HG02973 (cell line): ENCODE data around the gene ARAP1.

Source experiments
- ATAC-seq: cut with Tn5 transposase; IDR thresholded peaks from one replicate; pipeline ENCODE4 v1.9.1; 2021; ENCODE audit warnings: moderate library complexity; ENCODE audit not compliant: unreplicated experiment

Gene ARAP1

DNA sequence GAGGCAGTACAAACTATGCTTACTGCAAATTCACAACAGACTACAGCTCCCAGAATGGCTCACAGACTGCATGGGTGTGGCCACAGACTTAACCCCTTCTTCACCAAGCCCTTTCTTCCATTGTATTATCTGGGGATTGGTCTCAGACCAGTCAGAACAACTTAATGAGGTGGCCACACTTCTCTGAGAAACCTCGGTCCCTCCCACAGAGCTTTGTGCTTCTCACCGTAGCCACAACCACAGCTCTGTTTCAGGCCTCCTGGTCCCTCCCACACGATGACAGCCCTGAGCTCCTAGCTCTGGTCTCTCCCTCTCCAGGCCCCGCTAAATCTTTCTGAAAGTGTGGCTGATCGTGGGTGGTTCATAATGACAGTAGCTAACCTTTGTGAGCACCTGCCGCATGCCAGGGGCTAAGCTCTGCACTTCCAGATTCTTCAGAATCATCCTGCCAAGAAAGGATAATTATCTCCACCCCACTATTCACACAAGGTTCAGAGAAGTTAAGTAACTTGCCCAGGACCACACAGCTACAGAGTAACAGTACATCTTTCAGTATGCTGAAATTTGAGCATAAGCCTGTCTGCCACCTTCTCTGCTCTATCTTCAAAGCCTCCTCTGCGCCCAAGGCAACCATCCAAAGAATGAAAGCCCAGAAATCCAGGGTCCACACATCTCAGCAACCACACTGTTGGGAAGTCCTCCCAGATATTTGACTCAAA, 83.4 kb downstream of the ARAP1 start:
- ATAC-seq: peak; percentile 90

DNA sequence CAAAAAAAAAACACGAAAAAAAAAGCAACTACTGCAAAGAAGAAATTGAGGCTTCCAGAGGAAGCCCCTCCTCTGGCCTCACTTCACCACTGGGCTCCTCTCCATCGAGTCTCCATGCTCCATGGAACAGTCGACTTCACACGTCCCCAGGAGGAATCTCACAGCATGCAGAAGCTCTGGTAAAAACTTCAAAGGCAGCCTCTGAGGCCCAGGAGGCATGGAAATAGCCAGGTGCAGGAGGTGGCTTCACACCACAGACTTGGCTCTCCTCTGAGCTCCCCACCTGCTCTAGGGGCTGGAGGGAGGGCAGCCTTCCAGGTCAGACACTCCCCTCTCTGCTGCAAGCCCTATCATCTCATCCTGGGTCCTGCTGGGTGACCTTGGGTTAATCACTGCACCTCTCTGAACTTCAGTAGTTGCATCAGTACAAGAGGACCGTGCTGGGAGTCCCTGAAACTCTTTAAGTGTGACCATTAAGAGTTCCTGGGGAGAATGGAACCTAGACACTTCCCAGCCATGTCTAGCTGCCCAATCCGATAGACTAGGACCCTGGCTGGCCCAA, 86.2 kb downstream of the ARAP1 start:
- no peak for ATAC-seq

DNA sequence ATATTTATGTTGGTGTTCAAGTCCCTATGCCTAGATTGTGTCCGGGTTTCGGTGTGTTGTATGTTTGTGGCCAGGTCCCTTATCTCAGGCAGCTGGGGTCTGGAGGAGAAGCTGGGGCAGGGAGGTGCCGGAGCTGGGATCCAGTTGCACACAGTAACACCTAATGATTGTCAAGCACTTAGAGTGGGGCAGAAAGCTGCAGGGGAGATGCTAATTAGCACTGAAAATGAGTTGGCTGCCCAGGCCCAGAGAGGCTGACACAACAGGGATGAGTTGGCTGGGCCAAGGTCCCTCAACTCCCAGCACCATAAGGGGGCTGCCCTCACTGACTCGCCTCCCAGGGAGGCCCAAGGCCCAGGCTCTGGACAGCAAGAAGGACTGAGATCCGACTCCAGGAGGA, 90.2 kb downstream of the ARAP1 start:
- no peak for ATAC-seq

DNA sequence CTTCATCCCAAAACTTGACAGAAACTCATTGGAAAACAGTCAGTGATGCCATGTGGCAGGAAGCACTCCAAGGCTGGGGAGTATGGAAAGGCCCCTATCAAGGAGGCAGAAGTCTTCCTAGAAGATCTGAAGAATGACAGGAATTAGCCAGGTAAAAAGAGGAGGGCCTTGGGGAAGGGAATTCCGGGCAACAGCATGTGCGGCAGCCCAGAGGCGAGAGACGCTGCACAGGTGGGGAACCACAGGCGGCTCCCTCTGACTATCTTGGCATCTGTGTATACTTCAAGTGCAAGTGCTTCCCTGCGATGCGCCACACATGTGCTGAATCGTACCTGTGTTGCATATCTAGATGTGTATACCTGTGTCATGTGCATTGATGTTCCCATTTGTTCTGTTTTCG, 90.7 kb downstream of the ARAP1 start:
- no peak for ATAC-seq

DNA sequence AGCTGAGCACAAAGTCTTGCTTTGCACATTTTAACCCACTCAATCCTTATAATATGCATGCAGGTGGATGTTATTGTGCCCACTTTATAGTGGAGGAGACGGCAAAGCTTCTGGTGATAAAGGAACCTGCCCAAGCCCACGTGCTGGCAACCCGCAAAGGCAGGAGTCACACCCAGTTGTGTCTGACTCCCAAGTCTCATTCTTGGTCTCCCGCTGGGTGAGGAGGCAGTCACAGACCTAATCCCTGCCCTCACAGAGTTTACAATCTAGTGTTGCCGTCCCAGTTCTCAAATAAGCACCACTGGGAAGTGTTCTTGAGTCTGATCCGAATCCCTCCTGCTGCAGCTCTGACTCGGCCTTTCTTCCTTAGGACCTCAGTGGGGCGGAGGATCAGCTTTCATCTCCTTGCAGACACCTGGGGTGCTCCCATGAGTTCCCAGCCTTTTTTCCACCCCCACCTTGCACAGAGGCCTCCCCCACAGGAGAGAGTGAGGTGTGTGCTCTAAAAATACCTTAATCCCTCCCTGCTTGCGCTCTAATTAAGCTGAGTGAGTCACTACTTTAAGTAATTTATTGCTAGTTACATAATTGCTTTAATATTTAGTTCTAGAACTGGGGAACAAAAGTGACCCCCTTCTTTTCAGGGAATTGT, 93.1 kb downstream of the ARAP1 start:
- ATAC-seq: no peak

DNA sequence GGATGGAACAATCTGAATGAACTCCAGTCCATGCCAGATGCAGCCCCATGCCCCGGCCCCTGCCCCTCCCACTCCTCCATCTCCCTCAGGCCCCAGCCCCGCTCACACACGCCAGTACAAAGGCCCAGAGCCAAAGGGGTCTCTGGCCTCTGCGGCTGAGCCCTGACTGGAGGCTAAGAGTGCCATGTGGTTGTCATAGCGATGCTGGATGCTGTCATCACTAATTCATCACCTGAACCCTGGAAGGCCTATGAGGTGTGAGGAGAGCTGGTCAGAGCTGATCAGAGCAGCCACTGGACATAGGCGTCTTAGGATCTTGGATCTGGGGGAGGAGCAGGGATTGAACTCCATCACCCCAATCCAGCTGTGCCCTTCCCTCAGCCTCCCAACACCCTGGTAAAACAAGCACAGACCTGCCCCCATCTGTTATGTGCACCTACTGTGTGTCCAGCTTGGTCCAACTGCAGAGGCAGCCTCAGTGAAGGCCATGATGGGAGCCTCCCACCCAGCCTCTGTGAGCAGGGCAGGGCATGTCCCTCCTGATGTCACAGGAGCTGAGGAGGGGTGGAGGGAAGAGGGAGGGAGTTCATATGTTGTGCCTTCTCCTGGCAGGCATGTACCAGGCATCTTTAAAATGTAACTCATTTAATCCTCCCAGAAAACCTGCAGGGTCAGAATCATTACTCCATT, 94.7 kb downstream of the ARAP1 start:
- ATAC-seq: no peak

DNA sequence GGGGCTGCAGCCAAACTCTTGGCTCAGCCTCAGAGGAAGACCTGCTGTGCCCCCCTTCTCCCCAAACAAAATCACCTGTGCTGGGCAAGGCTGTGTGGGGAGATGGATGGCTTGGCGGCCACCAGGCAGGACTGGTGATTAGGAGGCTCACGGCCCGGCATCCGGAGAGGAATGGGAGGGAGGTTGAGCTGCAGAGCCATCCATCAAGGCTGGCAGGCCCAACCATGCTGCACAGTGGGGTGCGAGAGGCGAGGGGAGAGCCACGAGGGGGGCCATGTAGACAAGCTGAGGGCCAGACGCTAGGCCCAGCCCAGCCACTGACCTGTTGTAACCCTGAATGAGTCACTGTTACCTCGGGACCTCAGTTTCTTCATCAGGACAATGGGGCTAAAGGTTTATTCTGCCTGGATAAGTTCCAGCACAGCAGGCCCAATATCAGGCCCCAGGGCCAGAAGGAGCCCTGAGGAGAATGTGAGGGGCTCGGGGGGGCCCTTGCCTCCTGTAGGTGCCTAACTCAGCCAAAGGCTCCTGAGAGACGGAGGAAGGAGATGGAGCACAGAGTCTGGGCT, 96.2 kb downstream of the ARAP1 start:
- ATAC-seq: no peak

DNA sequence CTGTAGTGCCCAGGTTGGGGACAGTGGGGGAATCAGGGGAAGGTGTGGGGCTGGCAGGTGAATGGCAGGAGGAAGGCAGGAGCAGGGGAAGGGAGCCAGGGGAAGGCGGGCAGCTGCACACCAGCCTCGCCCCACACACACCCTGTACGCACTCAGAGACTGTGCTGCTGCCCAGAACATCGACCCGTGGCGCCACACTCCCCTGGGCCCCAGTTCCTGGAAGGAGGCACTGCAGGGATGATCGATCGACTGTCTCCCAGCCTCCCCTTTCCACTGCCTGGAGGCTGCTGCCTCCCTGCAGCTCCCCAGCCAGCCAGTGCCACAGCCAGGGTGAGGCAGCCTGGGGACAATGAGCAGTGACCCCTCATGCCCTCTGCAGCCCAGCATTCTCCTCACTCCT, 97.2 kb downstream of the ARAP1 start:
- ATAC-seq: no peak

DNA sequence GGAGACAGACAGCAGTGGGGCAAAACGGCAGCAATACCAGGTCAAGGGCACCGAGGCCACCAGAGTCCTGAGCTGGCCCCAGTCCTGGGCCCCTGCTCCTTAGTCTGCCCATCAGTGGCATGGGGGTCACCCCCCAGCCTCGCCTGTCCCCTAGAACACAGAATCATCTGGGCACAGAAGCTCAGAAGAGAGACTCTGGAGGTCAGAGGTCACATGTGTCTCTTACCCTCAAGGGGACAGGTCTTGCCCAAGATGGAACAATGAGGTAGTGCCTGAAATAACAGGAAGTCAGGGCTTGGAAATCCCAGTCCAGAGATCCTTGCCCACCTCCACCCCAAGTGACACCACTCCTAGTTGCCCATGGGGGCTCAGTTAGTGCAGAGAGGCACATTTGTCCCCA, 98.6 kb downstream of the ARAP1 start:
- no peak for ATAC-seq

DNA sequence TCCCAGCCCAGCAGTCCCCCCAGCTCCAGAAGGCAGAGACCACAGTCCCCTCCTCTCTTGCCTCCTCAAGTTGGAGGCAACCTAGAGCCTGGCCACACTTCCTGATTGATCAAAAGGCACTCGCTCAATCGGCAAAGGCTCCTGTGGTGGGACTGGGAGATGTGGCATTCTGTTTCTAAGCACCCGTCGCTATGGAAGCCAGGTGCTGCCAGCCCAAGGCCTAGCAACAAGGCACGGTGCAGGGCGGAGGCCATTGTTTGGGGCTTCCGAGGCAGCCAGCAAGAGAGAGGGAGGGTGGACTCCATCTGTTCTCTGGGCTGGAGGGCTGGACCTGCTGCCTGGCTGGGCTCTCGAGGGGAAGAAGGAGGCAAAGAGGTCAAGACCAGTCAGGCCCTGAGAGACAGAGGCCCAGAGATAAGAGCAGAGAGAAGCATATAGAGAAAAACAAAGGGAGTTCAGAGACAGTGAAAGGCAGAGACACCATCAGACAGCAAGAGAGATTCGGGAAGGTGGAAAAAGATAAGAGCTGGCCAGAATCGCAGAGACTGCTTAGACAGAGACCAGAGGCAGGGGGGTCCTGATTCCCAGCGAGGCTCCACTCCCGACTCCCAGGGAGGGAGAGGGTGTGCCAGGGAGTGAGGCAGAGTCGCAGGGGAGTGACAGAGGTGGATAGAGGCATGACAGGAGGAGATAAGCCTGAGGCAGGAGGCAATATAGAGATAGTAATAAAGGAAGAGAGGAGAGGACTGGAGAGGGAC, 99.2 kb downstream of the ARAP1 start:
- ATAC-seq: no peak

DNA sequence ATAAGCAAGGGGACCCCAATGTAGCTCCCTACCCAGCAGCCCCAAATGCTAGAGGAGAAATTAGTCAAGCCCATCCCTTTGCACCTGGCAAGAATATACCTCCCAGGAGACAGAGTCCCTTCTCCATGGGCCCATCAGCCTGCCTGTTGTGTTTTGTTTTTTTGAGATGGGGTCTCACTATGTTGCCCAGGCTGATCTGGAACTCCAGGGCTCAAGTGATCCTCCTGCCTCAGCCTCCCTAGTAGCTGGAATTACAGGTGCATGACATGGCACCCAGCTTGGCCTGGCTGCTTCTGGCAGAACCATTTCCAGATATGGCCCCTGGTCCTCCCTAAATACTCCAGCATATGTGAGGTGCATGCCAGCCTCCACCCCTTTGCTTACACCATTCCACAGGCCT, 100.1 kb downstream of the ARAP1 start:
- no peak for ATAC-seq

DNA sequence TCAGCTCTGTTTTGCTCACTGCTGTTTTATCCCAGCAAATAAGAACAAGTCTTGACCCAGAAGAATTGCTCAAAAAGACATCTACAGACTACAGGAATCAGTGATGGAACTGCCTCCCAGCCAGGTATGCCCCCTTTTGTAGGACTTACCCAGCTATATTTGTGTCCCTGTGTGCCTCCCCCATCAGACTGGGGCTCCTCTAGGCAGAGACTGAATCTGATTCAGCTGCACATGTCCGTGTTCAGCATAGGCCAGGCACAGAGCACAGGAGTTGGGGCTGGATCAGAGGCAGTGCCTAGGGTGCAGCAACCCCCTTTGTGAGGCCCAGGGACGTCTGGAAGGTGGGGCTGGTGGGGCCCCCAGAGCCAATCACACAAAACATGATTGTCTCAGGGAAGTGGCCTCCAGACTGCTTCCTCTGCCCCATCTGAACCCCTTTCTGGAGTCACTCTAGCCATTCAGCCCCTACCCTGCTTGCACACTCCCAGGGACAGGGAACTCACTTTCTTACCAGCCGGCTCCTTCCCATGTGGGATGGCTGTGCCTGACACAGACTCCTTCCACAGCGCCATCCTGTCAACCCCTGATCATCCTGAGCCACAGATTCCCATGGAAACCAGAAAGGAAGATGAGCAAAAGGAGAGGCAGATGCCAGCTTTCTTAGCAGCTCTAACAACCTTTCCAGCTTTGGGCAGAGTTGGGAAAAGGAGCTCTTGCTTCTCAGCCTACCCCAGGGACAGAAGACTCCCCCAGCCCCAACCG, 102.8 kb downstream of the ARAP1 start:
- no peak for ATAC-seq

DNA sequence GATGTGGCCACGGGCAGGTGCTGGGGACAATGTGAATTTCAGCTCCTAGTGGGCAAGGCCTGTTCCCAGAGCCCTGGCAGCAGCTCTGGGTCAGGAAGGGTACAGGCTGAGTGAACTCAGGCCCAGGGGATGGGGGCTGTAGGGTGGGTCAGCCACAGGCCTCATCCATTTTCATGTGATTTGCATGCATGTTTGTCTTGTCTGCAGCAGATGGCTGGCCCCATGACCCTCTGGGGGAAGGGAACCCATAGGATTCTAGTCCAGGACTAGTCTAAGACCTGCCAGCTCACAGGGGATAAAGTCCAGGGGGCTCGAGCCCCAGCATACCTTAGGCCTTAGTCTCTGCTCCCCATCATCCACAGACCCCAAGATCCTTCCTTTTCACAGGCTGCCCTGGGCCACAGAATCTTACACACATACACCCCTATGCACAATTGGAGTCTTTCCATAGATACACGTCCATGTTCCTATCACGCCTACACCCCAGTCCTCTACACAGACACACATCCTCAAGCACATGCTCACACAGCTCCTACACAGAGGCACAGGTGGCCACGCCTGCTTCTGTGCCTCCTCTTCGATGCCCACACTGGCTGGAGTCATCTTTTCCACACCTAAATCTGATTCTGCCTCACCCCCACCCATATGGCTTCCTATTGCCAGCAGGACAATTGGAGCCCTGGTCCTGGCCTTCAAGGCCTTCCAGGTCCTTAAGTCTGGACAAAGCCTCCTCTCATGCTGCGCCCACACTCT, 103.6 kb downstream of the ARAP1 start:
- ATAC-seq: no peak

DNA sequence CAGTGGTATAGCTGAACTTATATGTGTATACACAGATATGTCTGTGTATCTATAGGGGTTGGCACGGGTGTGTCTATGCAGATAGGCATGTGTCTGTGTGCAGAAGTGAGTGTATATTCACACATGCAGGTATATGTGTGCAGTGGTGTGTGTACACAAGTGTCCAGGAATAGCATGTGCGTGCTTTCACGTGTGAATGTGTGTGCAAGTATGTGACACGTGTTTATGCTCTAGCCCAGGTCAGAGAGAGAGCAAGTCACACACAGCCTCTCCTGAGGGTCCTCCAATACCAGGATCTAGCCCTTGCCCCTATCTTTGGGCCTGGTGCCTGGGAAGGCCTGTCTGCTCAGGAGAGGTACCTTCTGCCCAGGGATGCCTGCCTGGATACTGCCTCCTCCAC, 104.3 kb downstream of the ARAP1 start:
- ATAC-seq: no peak

DNA sequence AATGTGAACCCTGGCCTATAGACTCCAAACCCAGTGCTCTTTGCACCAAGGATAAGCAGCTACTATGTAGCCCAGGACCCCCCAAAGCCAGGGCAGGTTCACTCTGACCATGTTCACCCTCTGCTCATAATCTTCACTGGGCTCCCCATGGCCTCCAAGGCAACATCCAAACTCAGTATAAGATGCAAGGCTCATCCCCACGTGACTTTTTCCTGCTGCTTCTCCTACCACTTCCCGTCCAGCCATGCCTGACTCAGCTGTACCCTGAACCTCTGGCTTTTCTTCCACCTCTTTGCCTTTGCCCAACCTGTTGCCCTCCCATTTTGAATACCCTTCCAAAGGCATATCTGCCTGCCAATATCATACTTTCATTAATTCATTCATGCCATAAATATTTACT, 105.7 kb downstream of the ARAP1 start:
- ATAC-seq: no peak

DNA sequence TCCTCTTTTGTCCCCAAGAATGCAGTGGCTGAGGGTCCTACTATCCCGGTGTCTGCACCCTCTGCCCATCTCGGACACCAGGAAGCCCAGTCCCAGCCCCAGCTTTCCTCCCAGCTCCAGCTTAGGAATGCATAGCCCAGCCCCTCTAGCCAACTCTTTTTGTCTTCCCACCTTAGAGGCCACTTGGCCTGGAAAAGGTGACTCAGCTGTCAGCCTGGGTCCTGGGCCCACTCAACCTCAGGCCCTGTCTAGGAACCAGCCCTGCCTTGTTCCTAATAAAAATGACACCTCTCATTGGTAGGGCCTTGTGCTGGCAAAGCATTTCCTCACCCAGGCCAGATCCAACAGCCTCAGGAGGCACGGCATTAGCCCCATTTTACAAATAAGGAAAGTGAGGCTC, 106.2 kb downstream of the ARAP1 start:
- no peak for ATAC-seq

DNA sequence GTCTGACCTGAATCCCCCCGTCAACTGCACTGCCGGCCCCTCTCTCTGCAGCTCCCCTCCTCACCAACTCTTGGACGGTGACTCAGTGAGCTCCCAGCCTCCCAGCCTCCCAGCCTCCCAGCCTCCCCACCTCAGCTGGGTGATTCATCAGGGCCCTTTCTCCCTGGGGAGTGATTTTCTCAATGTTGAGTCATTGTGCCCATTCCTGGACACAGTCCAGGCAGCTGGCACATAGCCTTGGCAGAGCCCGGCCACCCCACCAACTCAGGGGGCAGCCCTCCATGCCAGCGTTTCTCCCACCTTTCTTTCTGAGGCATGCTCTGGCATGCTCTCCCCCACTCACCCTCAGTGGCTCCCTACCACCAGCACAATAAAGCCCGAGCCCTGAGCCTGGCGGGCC, 108.7 kb downstream of the ARAP1 start:
- no peak for ATAC-seq

DNA sequence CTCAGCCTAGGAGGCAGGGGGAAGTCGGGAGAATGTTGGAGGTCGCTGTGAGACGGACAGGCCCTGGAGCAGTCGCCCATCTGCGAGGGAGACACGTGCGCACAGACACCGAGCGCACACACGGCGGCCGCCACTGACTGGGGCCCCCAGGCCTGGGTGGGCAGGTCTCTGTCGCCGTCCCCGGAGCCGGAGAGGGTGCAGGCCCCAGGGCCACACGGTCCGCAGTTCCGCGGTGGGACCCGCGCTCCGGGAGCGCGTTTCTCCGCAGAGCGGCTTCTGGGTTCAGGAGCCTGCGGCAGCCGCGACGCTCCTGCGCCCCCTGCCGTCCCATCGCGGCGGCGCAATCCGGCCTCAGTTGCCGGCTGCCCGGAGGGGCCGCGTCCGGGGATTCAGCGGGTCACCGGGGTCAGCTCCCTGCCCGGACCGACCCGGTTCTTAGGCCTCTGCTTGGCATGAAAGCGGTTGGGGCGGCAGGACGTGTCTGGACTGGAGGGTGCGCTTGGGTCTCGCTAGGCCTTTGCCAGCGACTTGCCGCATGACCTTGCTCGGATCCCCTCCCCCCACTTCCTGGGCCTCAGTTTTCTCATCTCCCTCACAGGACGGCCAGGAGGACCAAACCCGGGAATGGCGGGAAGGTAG, 109.2 kb downstream of the ARAP1 start:
- ATAC-seq: no peak
